ENCODE measurements around the gene TEKT5. TPM values are rescaled to one million over a fixed set of nuclear protein-coding genes. Genes with fewer than 3 reads are reported as not detected.

Gene TEKT5
- total RNA-seq, 1 experiment from 2014 or later, result not detected

DNA sequence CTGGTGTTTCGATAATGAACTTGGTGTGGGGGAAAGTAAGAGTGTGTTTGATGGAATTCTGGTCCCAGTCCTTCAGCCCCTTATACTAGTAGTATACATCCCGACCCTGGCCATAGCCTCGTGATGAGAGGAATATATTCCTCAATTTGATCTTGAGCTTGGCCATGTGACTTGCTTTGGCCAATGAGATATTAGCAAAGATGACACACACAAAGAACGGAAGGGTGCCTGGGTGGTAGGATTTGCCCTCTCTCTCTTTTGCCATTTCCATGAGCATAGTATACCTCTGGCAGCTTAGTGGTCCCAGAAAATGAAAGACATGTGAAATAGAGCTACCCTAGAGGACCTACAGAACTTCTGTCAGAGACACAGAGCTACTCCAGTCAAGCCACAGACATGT is 111.5 kb downstream of the TEKT5 start:
- Histone ChIP-seq H3K27ac (no peak overlapping the region), H3K4me1 (replicated peaks; ENCODE audit: insufficient read depth) (peaks cover 36% of the 10 kb centered on the region), H3F3A (ENCODE audit: insufficient read depth, low read depth) (peaks cover 32% of the 10 kb centered on the region; the same call in 1 of the 2 replicates), H3K36me3 (ENCODE audit: low read depth) (no peaks in the 10 kb centered on the region), H3K9me3 (ENCODE audit: insufficient read depth, low read depth) (no peaks in the 10 kb centered on the region), H2AFZ (no peak overlapping the region), H4K20me1 (ENCODE audit: insufficient read depth) (no peaks in the 10 kb centered on the region), H3K4me3 (no peak overlapping the region), H3K79me2 (ENCODE audit: low read depth) (peaks cover 14% of the 10 kb centered on the region), H3K4me2 (no peak overlapping the region), H3K27me3 (ENCODE audit: insufficient read depth, low read depth) (no peaks in the 10 kb centered on the region), H3K9me2 (ENCODE audit: insufficient read depth) (no peaks in the 10 kb centered on the region)
- no TSS peak for BruUV-seq (replicated peaks)
- ChIA-PET POLR2A (ENCODE audit: unreplicated experiment) (no interaction called here), CTCF (no interaction called here)
- DNase-seq, result no peak
- intact Hi-C loops (cut with micrococcal nuclease; ENCODE audit: unreplicated experiment), result no loop called here
- TF ChIP-seq, protein P1, sequence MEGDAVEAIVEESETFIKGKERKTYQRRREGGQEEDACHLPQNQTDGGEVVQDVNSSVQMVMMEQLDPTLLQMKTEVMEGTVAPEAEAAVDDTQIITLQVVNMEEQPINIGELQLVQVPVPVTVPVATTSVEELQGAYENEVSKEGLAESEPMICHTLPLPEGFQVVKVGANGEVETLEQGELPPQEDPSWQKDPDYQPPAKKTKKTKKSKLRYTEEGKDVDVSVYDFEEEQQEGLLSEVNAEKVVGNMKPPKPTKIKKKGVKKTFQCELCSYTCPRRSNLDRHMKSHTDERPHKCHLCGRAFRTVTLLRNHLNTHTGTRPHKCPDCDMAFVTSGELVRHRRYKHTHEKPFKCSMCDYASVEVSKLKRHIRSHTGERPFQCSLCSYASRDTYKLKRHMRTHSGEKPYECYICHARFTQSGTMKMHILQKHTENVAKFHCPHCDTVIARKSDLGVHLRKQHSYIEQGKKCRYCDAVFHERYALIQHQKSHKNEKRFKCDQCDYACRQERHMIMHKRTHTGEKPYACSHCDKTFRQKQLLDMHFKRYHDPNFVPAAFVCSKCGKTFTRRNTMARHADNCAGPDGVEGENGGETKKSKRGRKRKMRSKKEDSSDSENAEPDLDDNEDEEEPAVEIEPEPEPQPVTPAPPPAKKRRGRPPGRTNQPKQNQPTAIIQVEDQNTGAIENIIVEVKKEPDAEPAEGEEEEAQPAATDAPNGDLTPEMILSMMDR (conservative IDR thresholded peaks at IDR 0.05), result no peak
- TF ChIP-seq EZH2 (IDR thresholded peaks at IDR 0.05; ENCODE audit: low read depth), result no peak

DNA sequence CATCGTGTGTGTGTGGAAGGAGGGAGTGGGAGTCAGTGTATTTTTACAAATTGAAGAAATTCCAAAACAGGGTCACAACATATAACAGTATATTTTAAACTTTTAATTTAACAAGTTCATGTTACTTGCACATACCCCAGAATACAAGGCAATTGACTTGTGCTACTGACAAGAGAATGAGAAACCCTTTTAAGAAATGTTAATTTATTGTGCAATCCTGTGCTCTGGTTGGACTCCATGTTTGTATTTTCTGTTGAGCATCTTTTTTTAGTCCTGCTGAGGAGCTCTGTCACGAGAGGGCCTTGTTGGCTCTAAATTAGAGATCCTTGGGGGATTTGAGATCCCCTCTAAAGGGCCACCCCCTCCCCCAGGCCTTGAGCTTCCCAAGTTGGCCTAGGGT is 113.2 kb downstream of the TEKT5 start:
- Histone ChIP-seq H3K79me2 (ENCODE audit: low read depth) (peaks cover 29% of the 10 kb centered on the region), H3K27me3 (ENCODE audit: insufficient read depth, low read depth) (no peaks in the 10 kb centered on the region), H2AFZ (peak overlapping the region; percentile 100; the same call in 1 of the 2 replicates), H3K9me2 (ENCODE audit: insufficient read depth) (no peaks in the 10 kb centered on the region), H3K4me3 (no peak overlapping the region), H4K20me1 (ENCODE audit: insufficient read depth) (peaks cover 6% of the 10 kb centered on the region; the same call in 1 of the 2 replicates), H3K9me3 (ENCODE audit: insufficient read depth, low read depth) (no peaks in the 10 kb centered on the region), H3K27ac (no peak overlapping the region), H3K36me3 (ENCODE audit: low read depth) (no peaks in the 10 kb centered on the region), H3K4me1 (replicated peaks; ENCODE audit: insufficient read depth) (peaks cover 53% of the 10 kb centered on the region), H3F3A (ENCODE audit: insufficient read depth, low read depth) (peaks cover 32% of the 10 kb centered on the region; the same call in 1 of the 2 replicates), H3K4me2 (no peak overlapping the region)
- TF ChIP-seq, protein P1 (conservative IDR thresholded peaks at IDR 0.05), result no peak
- no peak for TF ChIP-seq EZH2 (IDR thresholded peaks at IDR 0.05; ENCODE audit: low read depth)
- POLR2A ChIA-PET (ENCODE audit: unreplicated experiment), result no interaction called here
- no peak for DNase-seq
- intact Hi-C loops (cut with micrococcal nuclease; ENCODE audit: unreplicated experiment), result loop anchor here (2.0 kb wide), 1 partner anchor 155 kb away; no protein-coding TSS in a partner anchor
- no TSS peak for BruUV-seq (replicated peaks)
- CTCF ChIA-PET, result no interaction called here

DNA sequence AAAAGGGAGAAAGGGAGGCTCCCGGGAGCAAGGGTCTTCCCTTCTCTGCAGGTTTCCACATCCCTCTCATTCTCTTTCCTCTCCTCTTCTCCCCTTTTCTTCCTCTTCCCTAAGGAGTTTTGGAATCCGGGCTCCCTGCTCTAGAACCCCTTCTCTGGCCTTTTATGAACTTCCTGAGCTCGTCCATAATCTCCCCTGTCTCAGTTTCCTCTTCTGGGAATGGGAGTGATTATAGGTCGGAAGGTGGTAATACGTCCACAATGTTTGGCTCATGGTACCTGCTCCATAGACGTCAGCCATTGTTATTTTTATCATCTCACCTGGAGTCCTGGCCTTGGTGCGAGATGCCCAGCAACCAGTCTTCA is 113.9 kb downstream of the TEKT5 start:
- ChIA-PET POLR2A (ENCODE audit: unreplicated experiment) (no interaction called here), CTCF (interaction anchor here (0.8 to 1.1 kb wide), 2 partner anchors 37 to 1759 kb away, joined by 3 to 5 read pairs; no protein-coding TSS in a partner anchor)
- no peak for TF ChIP-seq EZH2 (IDR thresholded peaks at IDR 0.05; ENCODE audit: low read depth)
- TF ChIP-seq, protein P1 (conservative IDR thresholded peaks at IDR 0.05), result no peak
- BruUV-seq (replicated peaks), result TSS peak; percentile 85
- intact Hi-C loops (cut with micrococcal nuclease; ENCODE audit: unreplicated experiment), result loop anchor here (1.0 to 2.0 kb wide), 3 partner anchors 36 to 156 kb away; no protein-coding TSS in a partner anchor
- peaks cover 35% of the 10 kb centered on the region for H3K79me2 ChIP-seq (ENCODE audit: low read depth)
- peaks cover 32% of the 10 kb centered on the region; the same call in 1 of the 2 replicates for H3F3A ChIP-seq (ENCODE audit: insufficient read depth, low read depth)
- H3K4me2 ChIP-seq, result peak overlapping the region; percentile 84
- peak overlapping the region; percentile 92 for H3K4me3 ChIP-seq
- peaks cover 57% of the 10 kb centered on the region for H3K4me1 ChIP-seq (replicated peaks; ENCODE audit: insufficient read depth)
- peak overlapping the region; percentile 100 for H2AFZ ChIP-seq
- H3K9me2 ChIP-seq (ENCODE audit: insufficient read depth), result no peaks in the 10 kb centered on the region
- no peak for DNase-seq
- peaks cover 6% of the 10 kb centered on the region; the same call in 1 of the 2 replicates for H4K20me1 ChIP-seq (ENCODE audit: insufficient read depth)
- no peaks in the 10 kb centered on the region for H3K9me3 ChIP-seq (ENCODE audit: insufficient read depth, low read depth)
- H3K27ac ChIP-seq, result no peak overlapping the region
- H3K36me3 ChIP-seq (ENCODE audit: low read depth), result no peaks in the 10 kb centered on the region
- H3K27me3 ChIP-seq (ENCODE audit: insufficient read depth, low read depth), result no peaks in the 10 kb centered on the region

Measured in PC-9 (cell line).